TTC549 (cell line): ENCODE measurements around the gene VTA1.
"Not testable (repeated sequence)": the region's sequence is repeated elsewhere in the genome, so short reads cannot be mapped to it uniquely, and the experiment has no call there.

Source experiments
- FAIRE-seq: peaks from 2 replicates; lab custom pipeline; 2012; peaks lifted over from hg19 to GRCh38; lab: Jason Lieb, UNC

VTA1 gene

GRCh38 chr6:142172758-142173157 is 25.7 kb downstream of the VTA1 start:
- FAIRE-seq, result no peak

GRCh38 chr6:142173980-142174379 is 26.9 kb downstream of the VTA1 start:
- no peak for FAIRE-seq

GRCh38 chr6:142174703-142175102 is 27.6 kb downstream of the VTA1 start:
- FAIRE-seq, result no peak

GRCh38 chr6:142178129-142178528 is 31.1 kb downstream of the VTA1 start:
- FAIRE-seq, result no peak

- FAIRE-seq, result no peak
These were observed 34.9 kb downstream of the VTA1 start for GRCh38 chr6:142182004-142182403.

GRCh38 chr6:142183351-142183750 is 36.3 kb downstream of the VTA1 start:
- FAIRE-seq, result no peak

- no peak for FAIRE-seq
These were observed 37.2 kb downstream of the VTA1 start for GRCh38 chr6:142184307-142184706.

GRCh38 chr6:142185641-142186040 is 38.6 kb downstream of the VTA1 start:
- FAIRE-seq, result no peak

GRCh38 chr6:142187209-142187608 is 40.1 kb downstream of the VTA1 start:
- no peak for FAIRE-seq

- not testable (repeated sequence) for FAIRE-seq
These were observed 41.3 kb downstream of the VTA1 start for GRCh38 chr6:142188341-142188740.

- no peak for FAIRE-seq
These were observed 42.0 kb downstream of the VTA1 start for GRCh38 chr6:142189057-142189456.

GRCh38 chr6:142192343-142192742 is 45.3 kb downstream of the VTA1 start:
- no peak for FAIRE-seq

- FAIRE-seq, result no peak
These were observed 46.6 kb downstream of the VTA1 start for GRCh38 chr6:142193621-142194020.

GRCh38 chr6:142195862-142196541 is 48.9 kb downstream of the VTA1 start:
- no peak for FAIRE-seq

GRCh38 chr6:142200846-142201628 is 54.0 kb downstream of the VTA1 start:
- FAIRE-seq, result no peak

- peak; percentile 47 for FAIRE-seq
These were observed 60.3 kb downstream of the VTA1 start for GRCh38 chr6:142207265-142207877.

- FAIRE-seq, result no peak
These were observed 63.5 kb downstream of the VTA1 start for GRCh38 chr6:142210606-142211005.

GRCh38 chr6:142213402-142213801 is 66.3 kb downstream of the VTA1 start:
- no peak for FAIRE-seq

- no peak for FAIRE-seq
These were observed 71.4 kb downstream of the VTA1 start for GRCh38 chr6:142218446-142218845.

GRCh38 chr6:142222022-142222421 is 75.0 kb downstream of the VTA1 start:
- FAIRE-seq, result no peak

GRCh38 chr6:142223938-142224337 is 76.9 kb downstream of the VTA1 start:
- no peak for FAIRE-seq

GRCh38 chr6:142225115-142225514 is 78.1 kb downstream of the VTA1 start:
- no peak for FAIRE-seq

GRCh38 chr6:142225552-142225951 is 78.5 kb downstream of the VTA1 start:
- FAIRE-seq, result no peak
